Activated T-helper 1 cell treated with anti-CD3 and anti-CD28 coated beads, Interleukin-2, amount 50 U/mL, for 16 hours (primary cell): Measurements from ENCODE around the gene ERVFRD-1.
"Not testable (repeated sequence)": the region's sequence is repeated elsewhere in the genome, so short reads cannot be mapped to it uniquely, and the experiment has no call there.

Source experiments
- DNase-seq, 2 donors: peaks; one replicate each; pipeline ENCODE4 v3.0.0-alpha.2; 2020; ENCODE audit warnings: low read depth in 1 of 2, low spot score in 1 of 2

Gene ERVFRD-1

GRCh38 chr6:11092668-11093375 lies 18.7 kb downstream of the ERVFRD-1 start:
- DNase-seq = peak in 1 of 2 donors; percentile 4

GRCh38 chr6:11091141-11091540 lies 20.4 kb downstream of the ERVFRD-1 start:
- not testable (repeated sequence) for DNase-seq

GRCh38 chr6:11089695-11090094 lies 21.8 kb downstream of the ERVFRD-1 start:
- no peak for DNase-seq

- DNase-seq = not testable (repeated sequence)
These were observed 24.2 kb downstream of the ERVFRD-1 start for GRCh38 chr6:11087141-11087812.

- DNase-seq = no peak
These were observed 25.6 kb downstream of the ERVFRD-1 start for GRCh38 chr6:11085758-11086435.

- DNase-seq = no peak
These were observed 27.6 kb downstream of the ERVFRD-1 start for GRCh38 chr6:11083956-11084355.

GRCh38 chr6:11083491-11083890 lies 28.0 kb downstream of the ERVFRD-1 start:
- no peak for DNase-seq

- DNase-seq = no peak
These were observed 31.2 kb downstream of the ERVFRD-1 start for GRCh38 chr6:11080296-11080695.

GRCh38 chr6:11078266-11078665 lies 33.3 kb downstream of the ERVFRD-1 start:
- no peak for DNase-seq

GRCh38 chr6:11076540-11076939 lies 35.0 kb downstream of the ERVFRD-1 start:
- no peak for DNase-seq

GRCh38 chr6:11072101-11072500 lies 39.4 kb downstream of the ERVFRD-1 start:
- DNase-seq = no peak

GRCh38 chr6:11069760-11070159 lies 41.8 kb downstream of the ERVFRD-1 start:
- DNase-seq = no peak

GRCh38 chr6:11067348-11067747 lies 44.2 kb downstream of the ERVFRD-1 start:
- no peak for DNase-seq

GRCh38 chr6:11066505-11067347 lies 44.8 kb downstream of the ERVFRD-1 start:
- no peak for DNase-seq

- no peak for DNase-seq
These were observed 45.9 kb downstream of the ERVFRD-1 start for GRCh38 chr6:11065436-11066202.

GRCh38 chr6:11064836-11065235 lies 46.7 kb downstream of the ERVFRD-1 start:
- no peak for DNase-seq

- DNase-seq = no peak
These were observed 48.8 kb downstream of the ERVFRD-1 start for GRCh38 chr6:11062715-11063114.

GRCh38 chr6:11062083-11062482 lies 49.4 kb downstream of the ERVFRD-1 start:
- no peak for DNase-seq

- DNase-seq = no peak
These were observed 53.1 kb downstream of the ERVFRD-1 start for GRCh38 chr6:11058406-11058805.

GRCh38 chr6:11056871-11057270 lies 54.7 kb downstream of the ERVFRD-1 start:
- DNase-seq = no peak
